HG03159 (cell line): ENCODE results near the gene PLEKHG5.
"Not testable (repeated sequence)": the region's sequence is repeated elsewhere in the genome, so short reads cannot be mapped to it uniquely, and the experiment has no call there.

Experiments
- ATAC-seq: cut with Tn5 transposase; IDR thresholded peaks from one replicate; pipeline ENCODE4 v1.9.1; 2021; ENCODE audit warnings: mild to moderate bottlenecking, moderate library complexity; ENCODE audit not compliant: unreplicated experiment

PLEKHG5 gene

GRCh38 chr1:6428453-6428852, 63.0 kb downstream of the PLEKHG5 start:
- ATAC-seq = not testable (repeated sequence)

GRCh38 chr1:6427441-6428390, 63.8 kb downstream of the PLEKHG5 start:
- no peak for ATAC-seq

- ATAC-seq = no peak
Measured at GRCh38 chr1:6426972-6427350, 64.5 kb downstream of the PLEKHG5 start.

DNA sequence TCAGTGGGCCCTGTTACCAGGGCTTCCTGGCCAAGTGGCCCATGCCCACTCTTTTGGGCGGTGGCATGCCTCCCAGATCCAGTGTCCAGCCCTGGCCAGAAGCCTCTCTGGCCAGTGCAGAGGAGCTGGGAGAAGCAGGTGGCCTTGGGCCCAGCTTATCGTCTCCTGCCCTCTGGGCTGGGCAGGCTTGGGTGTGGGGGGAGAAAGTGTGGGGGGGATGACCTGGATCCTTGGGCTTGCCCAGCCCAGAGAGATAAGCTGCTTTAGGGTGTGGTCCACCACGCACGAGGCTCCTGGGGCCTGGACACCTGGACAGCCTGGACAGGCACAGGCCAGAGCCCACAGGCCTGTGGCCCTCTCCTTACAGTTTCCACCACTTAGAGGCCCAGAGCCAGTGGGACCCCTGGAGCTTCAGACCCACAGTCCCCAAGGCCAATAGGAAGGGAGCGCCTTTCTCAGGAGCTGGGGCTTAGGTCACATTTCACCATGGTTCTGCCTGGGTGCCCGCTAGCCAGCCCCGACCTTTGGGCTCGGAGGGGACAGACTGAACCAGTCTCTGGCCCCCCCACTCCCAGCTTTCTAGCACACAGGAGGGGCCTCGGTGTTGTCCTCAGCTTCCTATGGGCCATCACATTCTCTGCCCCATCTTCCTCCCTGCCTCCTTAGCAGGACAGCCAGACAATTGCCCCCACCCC, 65.0 kb downstream of the PLEKHG5 start:
- ATAC-seq = no peak

DNA sequence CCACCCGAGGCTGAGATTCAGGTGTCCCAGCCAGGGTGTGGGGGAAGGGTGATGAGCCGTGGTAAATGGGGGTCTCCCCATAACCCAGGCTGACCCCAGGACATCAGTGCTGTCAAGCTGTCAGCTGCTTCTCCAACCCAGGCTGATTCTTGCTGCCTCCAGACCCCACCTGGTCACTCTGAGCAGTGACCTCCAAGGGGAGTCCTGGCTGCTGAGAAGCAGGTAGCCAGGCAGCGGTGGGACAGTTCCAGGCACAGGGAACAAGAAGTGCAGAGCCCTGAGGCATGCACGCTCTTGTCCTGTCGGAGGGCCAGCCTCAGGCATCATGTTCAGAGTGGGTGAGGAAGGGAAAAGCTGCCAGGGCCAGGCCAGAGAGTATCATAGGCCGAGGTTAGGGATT, 65.8 kb downstream of the PLEKHG5 start:
- no peak for ATAC-seq

- ATAC-seq = no peak
Measured at GRCh38 chr1:6424619-6425593, 66.6 kb downstream of the PLEKHG5 start, which contains the start of gene ESPN. Gene ESPN, plus strand, starts transcription at chr1:6424776. Its CDS starts 180 bp downstream, at chr1:6424956.

DNA sequence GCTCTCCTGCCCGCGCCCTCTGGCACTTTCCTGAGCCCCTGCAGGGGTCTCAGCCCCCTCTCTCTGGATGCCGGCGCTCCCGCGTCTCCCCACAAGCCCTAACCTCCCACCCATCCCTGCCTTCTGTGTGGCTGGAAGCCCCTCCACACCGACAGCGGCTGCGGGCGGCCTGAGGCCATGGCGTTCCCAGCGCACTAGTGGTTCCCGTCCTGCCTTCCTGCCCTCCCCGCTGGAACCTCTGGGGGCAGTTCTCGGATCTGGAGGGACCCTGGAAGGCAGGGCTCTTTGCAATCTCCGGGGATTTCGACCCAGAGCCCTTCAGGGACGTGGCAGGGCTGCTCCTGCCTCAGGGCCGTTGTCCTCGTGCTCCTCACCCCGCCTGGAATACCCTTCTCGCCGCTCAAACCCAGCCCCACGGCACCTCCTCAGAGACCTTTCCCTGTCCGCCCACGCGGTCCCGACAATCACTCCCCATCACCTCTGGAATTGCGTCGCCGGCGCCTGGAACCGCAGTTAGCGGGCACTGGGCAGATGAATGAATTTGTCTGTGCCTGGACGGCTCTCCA, 67.4 kb downstream of the PLEKHG5 start:
- no peak for ATAC-seq

GRCh38 chr1:6423321-6423999, 68.0 kb downstream of the PLEKHG5 start:
- no peak for ATAC-seq

GRCh38 chr1:6421266-6421665, 70.2 kb downstream of the PLEKHG5 start:
- no peak for ATAC-seq

- no peak for ATAC-seq
Measured at GRCh38 chr1:6420454-6421042, 70.9 kb downstream of the PLEKHG5 start.

DNA sequence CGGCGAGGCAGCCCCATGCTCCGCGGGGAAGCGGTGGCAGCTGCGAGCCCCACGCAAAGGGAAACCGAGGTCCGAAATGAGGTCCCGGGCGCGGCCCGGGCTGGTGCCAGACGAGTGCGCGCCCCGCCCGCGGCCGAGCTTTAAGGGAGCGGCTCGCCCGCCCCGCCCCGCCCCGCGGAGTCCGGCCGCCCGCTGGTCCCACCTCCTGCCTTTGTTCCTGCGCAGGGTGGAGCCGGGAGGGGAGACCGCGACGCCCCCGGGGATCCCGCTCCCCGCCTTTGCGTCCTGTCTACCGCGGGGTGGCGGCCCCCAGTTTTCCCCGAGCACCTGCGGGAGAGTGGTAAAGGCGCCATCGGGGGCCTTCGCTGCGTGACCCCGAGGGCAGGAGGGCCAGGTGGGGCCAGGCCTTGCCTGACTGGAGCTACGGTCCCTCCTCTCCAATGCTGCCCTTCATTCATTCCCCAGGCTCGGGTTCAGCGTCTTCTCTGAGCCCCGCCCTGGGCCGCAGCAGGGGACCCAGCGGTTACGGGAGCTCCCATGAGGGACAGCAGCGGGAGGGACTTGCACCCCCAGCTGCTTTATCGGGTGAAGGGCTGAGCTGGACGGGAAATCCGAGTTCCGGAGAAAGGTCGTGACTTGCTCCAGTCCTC, 71.5 kb downstream of the PLEKHG5 start, which contains the start of gene HES2:
Gene HES2 (minus strand): TSS at position 116 of the 650 bp plus-strand sequence. CDS start 99 bp downstream, at position 17.
- ATAC-seq = no peak

- ATAC-seq = no peak
Measured at GRCh38 chr1:6419397-6419803, 72.1 kb downstream of the PLEKHG5 start.

DNA sequence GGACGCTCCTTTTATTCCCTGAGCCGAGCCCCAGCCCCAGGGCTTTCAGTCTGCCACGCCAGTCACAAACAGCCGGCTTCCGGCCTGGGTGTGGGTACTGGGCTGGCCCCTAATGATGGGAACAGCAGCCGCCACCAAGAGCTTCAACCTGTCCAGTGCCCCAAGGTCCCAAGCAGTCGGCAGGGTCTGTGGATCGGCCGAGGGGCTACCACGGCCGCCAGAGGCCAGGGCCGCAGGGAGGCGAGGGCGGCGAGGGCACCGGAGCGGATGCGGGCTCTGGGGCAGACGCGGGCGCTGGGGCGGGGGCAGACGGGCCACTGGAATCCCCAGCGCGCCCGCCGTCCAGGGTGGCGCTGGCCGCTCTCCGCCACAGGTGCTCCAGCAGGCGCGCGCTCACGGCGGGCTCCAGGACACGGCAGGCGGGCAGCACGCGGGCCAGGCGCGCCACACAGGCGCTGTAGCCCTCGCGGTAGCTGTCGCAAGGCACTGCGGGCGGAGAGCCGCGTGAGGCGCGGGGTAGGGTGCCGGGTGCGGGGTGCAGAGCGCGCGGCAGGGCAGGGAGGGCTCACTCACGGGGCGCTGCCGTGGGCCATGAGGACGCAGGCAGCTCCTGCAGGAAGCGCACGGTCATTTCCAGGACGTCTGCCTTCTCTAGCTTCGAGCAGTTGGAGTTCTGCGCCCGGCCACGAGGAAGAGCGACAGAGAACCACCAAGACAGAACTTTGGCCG, 72.6 kb downstream of the PLEKHG5 start:
- ATAC-seq = no peak

DNA sequence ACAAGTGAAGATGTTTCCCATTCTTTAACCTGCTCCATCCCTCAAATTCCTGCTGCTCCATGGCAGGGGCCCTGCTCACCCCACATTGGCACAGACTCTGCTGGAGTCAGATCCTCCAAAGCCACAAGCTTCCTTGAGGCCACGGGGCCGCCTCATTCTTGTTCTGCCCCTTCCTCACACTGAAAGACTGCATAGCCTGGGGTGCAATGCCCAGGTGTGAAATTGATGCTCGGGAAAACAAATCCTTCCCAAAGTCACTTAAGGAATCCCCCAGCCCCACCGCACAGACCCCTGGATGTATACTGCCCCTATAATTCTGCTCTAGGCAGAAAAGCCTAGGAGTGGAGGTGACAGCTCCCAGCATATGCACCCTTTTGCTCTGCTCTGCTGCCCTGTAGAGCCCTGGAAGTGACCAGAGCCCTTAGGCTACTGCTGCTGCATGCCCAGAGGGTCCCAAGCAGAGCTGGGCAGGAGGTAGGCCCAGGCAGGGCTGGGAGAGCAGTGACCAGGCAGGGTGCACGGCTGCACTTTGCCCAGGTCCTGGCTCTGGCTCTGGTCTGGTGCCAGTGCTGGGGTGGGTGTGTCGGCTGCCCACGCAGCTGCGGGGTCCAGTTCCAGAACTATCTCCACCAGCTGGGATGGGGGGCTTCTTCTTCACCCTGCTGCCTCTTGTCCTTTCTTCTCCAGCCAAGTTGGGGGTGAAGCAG, 73.4 kb downstream of the PLEKHG5 start:
- ATAC-seq = no peak
